Stimulated activated CD4-positive, alpha-beta T cell treated with anti-CD3 and anti-CD28 coated beads, Interleukin-1b, Interleukin-23, amount 100 ng/mL, for 48 hours (primary cell): Measurements from ENCODE around the gene NUSAP1.
"Not testable (repeated sequence)": the region's sequence is repeated elsewhere in the genome, so short reads cannot be mapped to it uniquely, and the experiment has no call there.

Experiments
- DNase-seq: peaks from one replicate; pipeline ENCODE4 v3.0.0-alpha.2; 2020

NUSAP1 gene

DNA sequence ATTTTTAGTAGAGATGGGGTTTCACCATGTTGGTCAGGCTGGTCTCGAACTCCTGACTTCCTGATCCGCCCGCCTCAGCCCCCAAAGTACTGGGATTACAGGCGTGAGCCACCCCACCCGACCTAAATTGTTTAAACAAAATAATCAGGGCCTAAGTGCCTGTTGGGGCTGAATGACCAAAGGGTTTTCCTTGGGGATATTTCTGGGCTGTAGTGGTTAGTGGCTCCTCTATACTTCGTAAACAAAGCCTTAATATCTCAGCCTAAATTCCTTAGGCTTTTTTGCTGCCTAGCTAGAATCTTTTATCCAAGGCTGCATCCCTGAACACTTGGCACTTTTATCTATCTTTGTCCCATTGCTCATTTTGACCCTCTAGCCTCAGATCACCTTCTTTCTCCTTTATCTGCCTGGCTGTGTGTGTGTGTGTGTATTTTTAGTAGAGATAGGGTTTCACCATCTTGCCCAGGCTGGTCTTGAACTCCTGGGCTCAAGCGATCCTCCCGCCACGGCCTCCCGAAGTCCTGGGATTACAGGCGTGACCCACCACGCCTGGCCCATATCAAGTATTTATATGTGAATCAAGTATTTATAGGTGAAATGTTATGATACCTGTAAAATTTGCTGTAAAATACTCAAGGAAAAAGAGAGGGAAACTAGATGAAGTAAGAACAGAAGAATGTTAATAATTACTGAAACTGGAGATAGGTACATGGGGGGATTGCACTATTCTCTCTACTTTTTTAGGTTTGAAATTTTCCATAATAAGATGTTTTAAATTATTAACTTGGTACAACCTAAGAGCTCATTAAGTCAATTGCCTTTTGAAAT is 1.8 kb downstream of the NUSAP1 start:
- no peak for DNase-seq

DNA sequence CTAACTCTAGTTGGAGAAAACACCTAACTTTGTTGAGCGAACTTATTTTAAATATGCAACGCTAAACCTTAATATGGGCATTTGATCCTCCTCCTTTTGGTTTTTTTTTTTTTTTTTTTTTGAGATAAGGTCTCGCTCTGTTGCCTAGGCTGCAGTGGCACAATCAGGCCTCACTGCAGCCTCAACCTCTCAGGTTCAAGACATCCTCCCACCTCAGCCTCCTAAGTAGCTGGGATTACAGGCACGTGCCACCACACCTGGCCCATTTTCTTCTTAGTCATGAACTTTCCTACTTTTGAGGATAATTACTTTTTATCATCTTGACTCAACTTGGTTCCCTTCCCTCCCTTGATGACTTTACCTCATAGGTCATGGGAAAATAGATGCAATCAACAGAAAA is 3.9 kb downstream of the NUSAP1 start:
- DNase-seq, result peak; percentile 12

DNA sequence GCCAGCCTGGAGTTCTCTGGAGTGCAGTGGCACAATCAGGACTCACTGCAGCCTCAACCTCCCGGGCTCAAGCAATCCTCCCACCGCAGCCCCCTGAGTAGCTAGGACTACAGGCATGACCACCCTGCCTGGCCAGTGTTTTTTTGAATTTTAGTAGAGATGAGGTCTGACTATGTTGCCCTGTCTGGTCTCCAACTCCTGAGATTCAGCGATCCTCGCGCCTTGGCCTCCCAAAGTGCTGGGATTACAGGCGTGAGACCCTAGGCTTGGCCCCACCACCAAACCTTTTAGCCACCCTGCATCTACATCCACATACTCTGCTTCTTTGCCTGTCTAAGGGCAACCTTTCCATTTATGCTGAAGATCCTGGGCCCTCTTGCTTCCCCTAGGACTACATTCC is 4.4 kb downstream of the NUSAP1 start:
- DNase-seq, result no peak

DNA sequence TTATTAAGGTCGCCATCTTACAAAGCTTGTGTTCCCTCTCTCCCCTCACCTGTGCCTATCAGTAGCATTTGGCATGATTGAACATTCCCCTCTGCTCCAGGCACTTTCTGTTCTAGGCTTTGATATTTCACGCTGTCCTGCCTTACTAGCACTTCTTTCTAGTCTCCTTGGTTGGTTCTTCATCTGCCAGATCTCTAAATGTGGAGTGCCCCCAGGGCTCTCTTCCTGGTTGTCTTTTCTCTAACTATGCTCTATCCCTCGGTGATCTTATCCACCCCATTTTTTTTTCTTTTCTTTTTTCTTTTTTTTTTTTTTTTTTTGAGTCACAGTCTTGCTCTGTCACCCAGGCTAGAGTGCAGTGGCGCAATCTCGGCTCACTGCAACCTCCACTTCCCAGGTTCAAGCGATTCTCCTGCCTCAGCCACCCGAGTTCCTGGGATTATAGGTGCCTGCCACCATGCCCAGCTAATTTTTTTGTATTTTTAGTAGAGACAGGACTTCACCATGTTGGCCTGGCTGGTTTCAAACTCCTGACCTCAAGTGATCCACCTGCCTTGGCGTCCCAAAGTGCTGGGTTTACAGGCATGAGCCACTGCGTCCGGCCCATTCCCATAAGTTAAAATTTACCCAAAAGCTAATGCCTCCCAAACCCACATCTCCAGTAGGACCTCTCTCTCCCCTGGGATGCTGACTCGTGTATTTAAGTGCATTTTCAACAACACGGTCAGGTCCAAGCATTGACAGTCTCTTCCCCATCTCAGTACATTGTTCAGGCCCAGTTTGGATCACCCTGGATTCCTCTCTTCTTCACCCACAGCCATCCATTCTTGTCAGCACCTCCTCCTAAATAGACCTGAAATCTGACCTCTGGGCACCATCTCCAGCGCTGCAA is 5.2 kb downstream of the NUSAP1 start:
- no peak for DNase-seq

DNA sequence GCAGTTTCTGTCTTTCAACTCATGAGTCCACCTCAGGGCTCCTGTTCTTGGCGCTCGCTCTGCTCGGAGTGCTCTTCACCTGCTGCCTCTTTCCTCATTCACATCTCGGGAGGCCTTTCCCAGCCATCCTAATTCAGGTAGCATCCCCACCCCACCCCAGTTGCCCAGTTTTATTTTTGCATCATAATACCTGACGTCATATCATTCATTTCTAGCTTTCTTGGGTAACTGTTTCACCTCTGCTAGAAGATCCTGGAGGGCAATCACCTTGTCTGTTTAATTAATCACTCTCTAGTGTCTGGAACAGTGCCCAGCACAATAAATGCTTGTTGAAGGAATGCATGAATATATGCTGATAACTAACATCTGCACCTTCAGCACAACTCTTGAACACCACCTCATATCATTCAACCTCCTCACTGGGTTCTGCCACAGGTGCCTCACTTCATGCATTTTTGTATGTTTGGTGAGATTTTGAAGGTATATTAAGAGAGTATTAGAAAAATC is 7.6 kb downstream of the NUSAP1 start:
- DNase-seq, result no peak

DNA sequence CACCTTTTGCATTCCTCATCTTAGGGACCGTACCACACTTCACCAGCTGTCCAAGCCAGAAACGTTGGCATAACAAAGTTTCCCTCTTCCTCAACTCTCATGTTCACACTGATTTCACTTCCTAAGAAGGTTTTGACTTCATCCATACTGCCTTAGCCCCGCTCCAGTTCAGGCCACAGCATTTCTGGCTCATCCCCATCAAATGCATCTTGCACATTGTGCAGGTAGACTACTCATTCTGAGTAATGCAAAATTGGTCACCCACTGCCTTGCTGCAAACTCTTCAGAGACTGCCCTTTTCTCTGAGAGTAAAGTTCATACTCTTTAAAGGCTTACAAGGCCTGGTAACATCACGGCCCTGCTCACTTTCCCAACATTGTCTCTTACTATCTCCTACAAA is 8.8 kb downstream of the NUSAP1 start:
- DNase-seq, result no peak

DNA sequence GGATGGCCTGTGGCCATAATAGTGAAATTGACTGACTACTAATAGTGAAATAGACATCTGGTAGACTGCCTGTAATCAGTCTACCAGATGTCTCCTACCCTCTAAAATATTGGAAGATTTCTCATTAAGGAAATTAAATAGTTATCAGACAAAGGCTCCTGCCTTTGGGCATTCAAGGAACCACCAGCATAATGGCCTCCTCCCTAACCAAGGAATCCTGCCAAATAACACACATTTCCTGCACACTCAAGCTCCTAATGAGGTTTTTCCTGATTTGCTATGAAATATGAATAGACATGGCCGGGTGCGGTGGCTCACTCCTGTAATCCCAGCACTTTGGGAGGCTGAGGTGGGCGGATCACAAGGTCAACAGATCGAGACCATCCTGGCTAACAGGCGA is 14.6 kb downstream of the NUSAP1 start:
- DNase-seq, result no peak

DNA sequence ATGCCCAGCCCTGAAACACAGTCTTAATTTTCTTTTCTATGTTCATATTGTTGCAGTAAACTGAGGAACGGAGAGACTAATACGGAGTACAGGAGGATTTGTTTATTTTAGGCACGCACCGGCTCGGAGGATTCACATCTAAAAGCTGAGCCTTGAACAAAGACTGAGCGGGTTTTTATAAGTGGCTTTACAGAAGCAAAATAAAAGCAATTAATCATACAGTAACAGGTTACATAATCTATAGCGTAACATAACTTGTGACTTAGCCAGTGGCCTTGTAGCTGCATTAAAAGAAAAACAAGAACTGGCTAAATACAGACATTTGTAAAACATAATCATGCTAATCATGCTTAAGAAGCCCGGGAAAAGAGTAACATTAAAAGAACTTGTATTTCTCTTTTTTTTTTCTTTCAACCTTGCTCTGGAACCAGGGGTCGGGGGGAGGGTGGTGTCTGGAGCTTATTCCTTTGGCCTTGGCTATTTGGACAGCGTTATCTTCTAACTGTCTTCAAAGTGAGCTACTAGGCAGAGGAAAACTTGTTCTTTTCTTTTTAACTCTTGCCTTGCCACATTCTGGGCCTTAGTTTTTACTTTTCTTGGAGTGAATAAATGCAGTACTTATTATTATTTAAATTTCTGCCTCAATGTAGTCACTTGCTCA is 17.5 kb downstream of the NUSAP1 start:
- DNase-seq, result no peak

DNA sequence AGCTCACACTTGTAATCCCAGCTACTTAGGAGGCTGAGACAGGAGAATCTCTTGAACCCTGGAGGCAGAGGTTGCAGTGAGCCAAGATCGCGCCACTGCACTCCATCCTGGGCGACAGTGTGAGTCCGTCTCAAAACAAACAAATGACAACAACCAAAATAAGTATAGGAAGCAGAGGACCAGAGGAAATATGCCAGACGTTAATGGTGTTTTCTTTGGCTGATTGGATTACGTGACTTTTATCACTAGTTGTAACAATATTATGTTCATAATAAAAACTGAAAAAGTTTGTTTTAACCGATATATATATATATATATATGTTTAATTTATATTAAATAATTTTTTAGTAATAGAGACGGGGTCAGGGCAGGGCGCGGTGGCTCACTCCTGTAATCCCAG is 21.7 kb downstream of the NUSAP1 start:
- no peak for DNase-seq

DNA sequence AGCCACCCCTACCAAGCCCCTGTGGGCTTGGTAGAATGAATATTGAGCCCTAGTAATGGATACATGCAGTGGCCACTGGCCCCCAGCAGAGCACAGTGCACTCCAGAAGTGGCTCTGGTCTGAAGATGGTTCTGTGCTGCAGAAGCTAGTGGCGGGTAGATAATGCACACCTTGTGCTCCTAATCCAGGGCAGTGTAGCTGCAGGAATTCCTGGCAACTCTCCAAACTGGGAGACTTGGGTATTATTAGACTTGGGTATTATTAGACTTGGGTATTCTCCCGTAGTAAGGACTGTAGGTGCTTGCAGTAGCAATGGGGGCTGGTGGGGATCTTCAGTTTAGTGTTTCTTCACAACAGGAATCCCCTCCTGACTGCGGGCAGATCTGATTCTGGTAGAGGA is 34.7 kb downstream of the NUSAP1 start:
- DNase-seq, result no peak

DNA sequence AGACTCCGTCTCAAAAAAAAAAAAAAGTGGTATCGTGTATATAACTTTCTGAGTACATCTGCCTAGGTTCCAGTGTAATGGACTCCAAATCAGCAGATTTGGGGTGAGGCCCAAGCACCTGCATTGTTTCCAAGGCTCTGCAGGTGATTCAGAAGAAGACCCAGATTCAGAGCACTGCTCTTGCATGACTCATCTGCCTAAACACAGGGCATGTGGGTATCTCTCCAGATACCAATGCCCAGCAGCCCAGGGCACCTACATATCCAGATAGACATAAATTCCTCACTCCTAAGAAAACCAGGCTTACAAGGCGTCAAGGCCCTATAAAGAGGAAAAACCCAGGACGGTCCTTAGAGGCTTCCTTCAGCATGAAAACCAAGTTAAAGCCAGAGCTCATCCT is 45.3 kb downstream of the NUSAP1 start:
- no peak for DNase-seq

DNA sequence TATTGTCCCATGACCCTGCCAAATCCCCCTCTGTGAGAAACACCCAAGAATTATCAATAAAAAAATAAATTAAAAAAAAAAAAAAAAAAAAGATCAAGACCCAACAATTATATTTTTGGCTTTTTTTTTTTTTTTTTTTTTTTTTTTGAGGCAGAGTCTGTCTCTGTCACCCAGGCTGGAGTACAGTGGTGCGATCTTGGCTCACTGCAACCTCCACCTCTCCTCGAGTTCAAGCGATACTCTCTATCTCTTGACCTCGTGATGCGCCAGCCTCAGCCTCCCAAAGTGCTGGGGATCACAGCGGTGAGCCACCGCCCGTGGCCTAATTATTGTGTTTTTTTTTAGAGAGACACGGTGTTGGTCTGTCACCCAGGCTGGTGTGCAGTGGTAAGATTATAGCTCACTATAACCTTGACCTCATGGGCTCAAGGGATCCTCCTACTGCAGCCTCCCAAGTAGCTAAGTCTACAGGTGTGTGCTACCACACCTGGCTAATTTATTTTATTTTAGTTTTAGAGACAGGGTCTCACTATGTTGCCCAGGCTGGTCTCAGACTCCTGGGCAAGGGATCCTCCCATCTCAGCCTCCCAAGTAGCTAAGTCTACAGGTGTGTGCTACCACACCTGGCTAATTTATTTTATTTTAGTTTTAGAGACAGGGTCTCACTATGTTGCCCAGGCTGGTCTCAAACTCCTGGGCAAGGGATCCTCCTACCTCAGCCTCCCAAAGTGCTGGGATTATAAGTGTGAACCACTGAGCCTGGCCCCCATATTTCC is 51.5 kb downstream of the NUSAP1 start:
- DNase-seq, result not testable (repeated sequence)

DNA sequence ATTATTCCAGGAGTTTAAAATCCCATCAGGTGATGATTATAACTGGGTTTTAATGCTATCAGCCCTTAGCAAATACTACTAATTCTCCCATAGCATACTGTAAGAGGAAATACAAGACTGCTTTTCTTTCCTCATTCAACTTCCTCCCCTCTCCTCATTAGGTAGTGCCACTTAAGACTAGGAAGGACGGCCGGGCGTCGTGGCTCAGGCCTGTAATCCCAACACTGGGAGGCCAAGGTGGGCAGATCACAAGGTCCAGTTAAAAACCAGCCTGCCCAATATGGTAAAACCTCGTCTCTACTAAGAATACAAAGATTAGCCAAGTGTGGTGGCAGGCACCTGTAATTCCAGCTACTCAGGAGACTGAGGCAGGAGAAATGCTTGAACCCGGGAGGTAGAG is 55.0 kb downstream of the NUSAP1 start:
- no peak for DNase-seq

DNA sequence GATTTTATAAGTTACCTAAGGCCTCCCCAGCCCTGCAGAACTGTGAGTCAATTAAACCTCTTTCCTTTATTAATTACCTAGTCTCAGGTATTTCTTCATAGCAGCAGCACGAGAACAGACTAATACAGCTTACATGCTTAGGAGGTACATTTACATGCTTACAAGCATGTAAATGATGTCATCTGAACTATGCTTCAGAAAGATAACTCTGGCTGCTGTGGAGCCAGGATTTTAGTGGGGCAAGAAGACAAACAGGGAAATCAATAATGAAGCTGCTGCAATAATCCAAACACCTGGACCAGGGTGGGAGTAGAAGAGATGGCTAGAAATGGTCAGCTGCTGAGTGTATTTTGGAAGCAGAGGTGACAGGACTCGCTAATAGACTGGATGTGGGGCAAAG is 60.0 kb downstream of the NUSAP1 start:
- no peak for DNase-seq

DNA sequence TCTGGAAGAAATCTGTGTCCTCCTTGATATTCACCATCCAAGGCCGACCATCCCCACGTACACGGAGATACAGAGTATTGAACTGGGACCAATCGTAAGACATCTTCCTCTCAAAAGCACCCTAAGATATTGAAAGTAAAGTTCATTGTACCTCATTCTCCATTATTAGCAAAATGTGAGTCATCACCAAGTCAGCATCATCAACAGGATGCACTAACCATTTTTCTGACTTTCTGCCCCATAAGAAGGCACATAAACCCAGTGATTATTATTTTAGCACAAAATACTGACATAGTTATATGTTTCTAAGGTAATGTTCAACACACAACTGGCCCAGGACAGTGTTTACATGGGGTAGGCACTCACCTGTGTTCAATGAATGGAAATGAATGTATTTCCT is 62.2 kb downstream of the NUSAP1 start:
- DNase-seq, result no peak

DNA sequence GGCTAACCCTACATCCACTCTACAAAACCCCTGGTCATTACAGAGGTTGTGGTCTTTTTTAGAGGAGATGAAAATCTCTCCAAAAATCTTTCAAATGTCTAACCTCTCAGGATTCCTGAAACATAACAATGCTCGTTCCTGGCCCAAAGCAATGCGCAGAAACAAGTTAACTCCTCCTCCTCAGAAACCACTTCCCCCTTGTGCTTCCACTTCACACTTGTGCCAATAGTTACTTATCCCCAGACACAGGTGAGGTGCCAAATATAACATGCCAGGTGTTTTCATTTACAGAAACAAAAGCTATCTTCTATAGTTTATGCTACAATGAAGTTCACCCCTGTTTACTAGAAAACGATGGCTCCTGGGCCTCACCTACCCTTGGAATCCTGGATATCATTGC is 63.4 kb downstream of the NUSAP1 start:
- DNase-seq, result no peak

DNA sequence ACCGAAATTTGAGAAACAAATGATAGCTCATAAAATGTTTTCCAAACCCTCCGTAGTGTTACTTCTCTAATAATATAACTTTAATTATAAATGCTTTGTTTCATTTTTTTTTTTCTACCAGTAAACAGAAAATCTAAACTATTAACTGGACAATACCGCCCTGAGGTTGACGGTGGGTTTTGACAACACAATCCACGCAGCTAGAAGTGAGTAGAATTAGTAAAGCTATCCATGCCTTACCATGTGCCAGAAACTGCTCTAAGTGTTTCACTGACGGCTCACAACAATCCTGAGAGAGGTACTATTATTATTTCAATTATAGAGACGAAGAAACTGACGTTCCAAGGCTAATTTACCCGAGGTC is 69.2 kb downstream of the NUSAP1 start:
- DNase-seq, result no peak

DNA sequence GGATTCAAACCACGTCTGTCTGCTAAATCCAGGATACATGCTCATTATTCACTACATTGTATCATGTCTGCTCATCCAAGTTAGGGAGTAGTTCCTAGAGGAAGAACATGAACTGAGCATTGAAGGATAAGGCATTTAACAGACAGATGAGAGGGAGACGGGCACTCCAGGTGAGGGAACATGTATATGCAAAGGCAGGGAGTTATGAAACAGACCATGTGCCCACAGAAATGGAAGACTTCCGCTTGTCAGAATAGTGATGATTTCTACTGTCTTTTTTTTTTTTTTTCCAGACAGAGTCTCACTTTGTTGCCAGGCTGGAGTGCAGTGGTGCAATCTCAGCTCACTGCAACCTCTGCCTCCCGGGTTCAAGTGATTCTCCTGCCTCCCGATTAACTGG is 74.7 kb downstream of the NUSAP1 start:
- DNase-seq, result no peak

DNA sequence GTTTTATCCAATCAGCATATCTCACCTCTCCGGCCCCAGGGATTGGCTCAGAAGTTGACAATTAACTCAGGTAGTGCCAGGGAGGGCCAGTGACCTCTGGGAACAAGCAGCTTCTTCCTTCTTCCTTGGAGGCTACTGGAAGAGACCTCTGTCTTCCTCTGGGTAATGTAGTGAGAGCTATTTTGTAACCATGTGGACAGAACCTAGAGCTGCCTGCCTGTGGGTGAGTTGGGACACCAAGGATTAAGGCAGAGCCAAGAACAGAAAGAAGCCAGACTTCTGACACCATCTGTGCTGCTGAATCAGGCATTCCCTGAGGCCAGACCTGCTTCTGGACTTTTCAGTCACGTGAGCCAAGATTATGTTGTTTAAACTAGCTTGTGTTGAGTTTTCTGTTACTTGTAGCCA is 75.6 kb downstream of the NUSAP1 start:
- no peak for DNase-seq

DNA sequence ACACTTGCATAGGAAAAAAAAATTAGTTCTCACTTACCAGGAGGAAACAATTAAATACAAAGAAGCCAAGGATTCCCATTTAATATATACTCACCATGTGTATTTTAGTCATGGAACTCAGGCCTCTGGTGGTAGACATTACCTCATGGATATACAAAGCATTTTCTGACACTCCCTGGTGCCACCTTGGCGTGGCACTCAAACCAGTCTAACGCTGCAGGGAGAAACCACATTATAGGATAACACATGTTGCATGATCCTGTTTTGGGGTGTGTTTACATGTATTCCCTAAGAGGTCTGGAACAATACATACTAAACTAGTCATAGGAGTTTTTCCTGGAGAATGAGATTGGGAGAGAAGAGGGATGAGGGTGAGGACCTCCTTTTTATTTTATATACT is 78.3 kb downstream of the NUSAP1 start:
- no peak for DNase-seq

DNA sequence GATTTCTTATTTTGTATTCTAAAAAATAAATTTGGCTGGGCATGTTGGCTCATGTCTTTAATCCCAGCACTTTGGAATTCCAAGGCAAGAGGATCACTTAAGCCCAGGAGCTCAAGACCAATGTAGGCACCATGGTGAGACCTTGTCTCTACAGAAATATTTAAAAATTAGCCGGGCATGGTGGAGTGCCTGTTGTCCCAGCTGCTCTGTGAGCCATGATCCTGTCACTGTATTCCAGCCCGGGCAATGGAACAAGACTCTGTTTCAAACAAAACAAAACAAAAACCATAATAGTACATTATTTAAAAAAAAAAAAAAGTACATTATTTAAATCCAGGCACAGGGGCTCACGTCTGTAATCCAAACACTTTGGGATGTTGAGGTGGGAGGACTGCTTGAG is 78.8 kb downstream of the NUSAP1 start:
- no peak for DNase-seq

DNA sequence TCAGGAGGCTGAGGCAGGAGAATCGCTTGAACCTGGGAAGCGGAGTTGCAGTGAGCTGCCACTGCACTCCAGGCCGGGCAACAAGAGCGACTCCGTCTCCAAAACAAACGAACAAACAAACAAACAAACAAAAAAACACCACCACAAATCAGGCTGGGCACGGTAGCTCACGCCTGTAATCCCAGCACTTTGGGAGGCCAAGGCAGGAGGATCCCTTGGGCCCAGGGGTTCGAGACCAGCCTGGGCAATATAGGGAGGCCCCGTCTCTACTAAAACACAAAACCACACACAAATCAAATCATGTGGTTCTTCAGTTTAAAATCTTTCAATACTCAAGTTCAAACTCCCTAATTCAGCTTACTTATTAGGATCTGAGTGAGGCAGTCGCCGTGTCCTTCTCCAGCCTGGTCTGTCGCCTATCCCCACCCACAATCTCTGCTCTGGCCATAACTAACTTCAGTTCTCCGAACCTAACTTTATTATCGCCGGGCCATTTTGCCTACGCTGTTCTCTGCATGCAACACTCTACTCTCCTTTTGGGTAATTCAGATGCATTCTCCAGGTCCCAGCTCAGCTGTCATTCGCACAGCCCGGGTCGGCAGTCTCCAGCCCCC is 83.6 kb downstream of the NUSAP1 start:
- no peak for DNase-seq
